GM23248 (cell line): Measurements from ENCODE around the gene TAL2. TPM values are rescaled to one million over a fixed set of nuclear protein-coding genes. Genes with fewer than 3 reads are reported as not detected.

Source experiments
- DNase-seq: peaks from one replicate; pipeline ENCODE4 v3.0.0-alpha.2; 2015
- H2AFZ ChIP-seq: fragments of 200-600 bp; sonication (generic); 2 replicates; pipeline ENCODE4 v1.6.1; 2016; ENCODE audit warnings: antibody characterized with exemption
- H3F3A ChIP-seq: fragments of 200-600 bp; sonication (generic); 2 replicates; pipeline ENCODE4 v1.6.1; 2016; ENCODE audit warnings: mild to moderate bottlenecking, antibody characterized with exemption, mixed run types; ENCODE audit not compliant: insufficient read depth
- H3K27ac ChIP-seq: fragments of 200-600 bp; sonication (generic); 2 replicates; pipeline ENCODE4 v1.5.1; 2016; ENCODE audit warnings: mild to moderate bottlenecking
- H3K27me3 ChIP-seq: fragments of 200-600 bp; sonication (generic); replicated peaks from 2 replicates; pipeline ENCODE4 v1.6.1; 2016; ENCODE audit warnings: mild to moderate bottlenecking; ENCODE audit not compliant: insufficient read depth
- H3K36me3 ChIP-seq: fragments of 200-600 bp; sonication (generic); 2 replicates; pipeline ENCODE4 v1.6.1; 2016; ENCODE audit warnings: low read depth, mild to moderate bottlenecking
- H3K4me1 ChIP-seq: fragments of 200-600 bp; sonication (generic); 2 replicates; pipeline ENCODE4 v1.6.1; 2016; ENCODE audit warnings: mild to moderate bottlenecking; ENCODE audit not compliant: insufficient read depth
- H3K4me2 ChIP-seq: fragments of 200-600 bp; sonication (generic); one replicate; pipeline ENCODE4 v1.6.1; 2016; ENCODE audit warnings: mild to moderate bottlenecking; ENCODE audit not compliant: unreplicated experiment
- H3K4me3 ChIP-seq: fragments of 200-600 bp; sonication (generic); 2 replicates; pipeline ENCODE4 v1.5.1; 2016; ENCODE audit warnings: mild to moderate bottlenecking
- H3K79me2 ChIP-seq: fragments of 200-600 bp; sonication (generic); 2 replicates; pipeline ENCODE4 v1.6.1; 2016; ENCODE audit warnings: mild to moderate bottlenecking; ENCODE audit not compliant: insufficient read depth
- H3K9ac ChIP-seq: fragments of 200-600 bp; sonication (generic); 2 replicates; pipeline ENCODE4 v1.6.1; 2016; ENCODE audit warnings: mild to moderate bottlenecking
- H3K9me2 ChIP-seq: fragments of 200-600 bp; sonication (generic); 2 replicates; pipeline ENCODE4 v1.6.1; 2016; ENCODE audit warnings: mixed run types, mild to moderate bottlenecking, moderate library complexity; ENCODE audit not compliant: insufficient read depth
- H3K9me3 ChIP-seq: fragments of 200-600 bp; sonication (generic); one replicate; pipeline ENCODE4 v1.6.1; 2017; ENCODE audit warnings: low read depth
- H4K20me1 ChIP-seq: fragments of 200-600 bp; sonication (generic); 2 replicates; pipeline ENCODE4 v1.6.0; 2016; ENCODE audit not compliant: insufficient read depth
- EZH2 ChIP-seq: fragments of 200-600 bp; sonication (generic); IDR thresholded peaks from 2 replicates; pipeline ENCODE4 v1.6.1; 2018; ENCODE audit warnings: antibody characterized with exemption, mild to moderate bottlenecking; ENCODE audit not compliant: insufficient read depth, poor library complexity, severe bottlenecking
- EZH2phosphoT487 ChIP-seq: fragments of 200-600 bp; sonication (generic); IDR thresholded peaks from 2 replicates; pipeline ENCODE4 v1.6.1; 2018; ENCODE audit warnings: antibody characterized with exemption, moderate library complexity, mild to moderate bottlenecking, low read depth; ENCODE audit not compliant: insufficient read depth
- WGBS, 2 experiments: methylation state at CpG; one replicate each; pipeline ENCODE4 v1.1.6; 2015 to 2017; ENCODE audit warnings: low lambda C conversion rate in 2 of 2, low coverage in 1 of 2; ENCODE audit errors: missing lambda C conversion rate in 2 of 2; 5-methylcytosine and 5-hydroxymethylcytosine counted together
- in situ Hi-C: fragments of 300-500 bp; cut with MboI; formaldehyde crosslinking; loops from 2 replicates; pipeline ENCODE4 v1.15.0; 2020
- polyA plus RNA-seq: library from polyadenylated mRNA; unstranded; fragments of >200 nt; fragmentation: Nextera tagmentation; extraction: Ambion mirVana; gene quantifications from 2 replicates; pipeline ENCODE4 v1.2.1, GENCODE V29; 2016
- total RNA-seq: library from RNA; depleted of rRNA; stranded (reverse); fragments of >200 nt; shearing (Covaris generic); gene quantifications from 2 replicates; pipeline ENCODE4 v1.2.3, GENCODE V29; 2014

The TAL2 gene
- total and polyA plus RNA-seq, 2 experiments from 2014 or later, result not detected

DNA sequence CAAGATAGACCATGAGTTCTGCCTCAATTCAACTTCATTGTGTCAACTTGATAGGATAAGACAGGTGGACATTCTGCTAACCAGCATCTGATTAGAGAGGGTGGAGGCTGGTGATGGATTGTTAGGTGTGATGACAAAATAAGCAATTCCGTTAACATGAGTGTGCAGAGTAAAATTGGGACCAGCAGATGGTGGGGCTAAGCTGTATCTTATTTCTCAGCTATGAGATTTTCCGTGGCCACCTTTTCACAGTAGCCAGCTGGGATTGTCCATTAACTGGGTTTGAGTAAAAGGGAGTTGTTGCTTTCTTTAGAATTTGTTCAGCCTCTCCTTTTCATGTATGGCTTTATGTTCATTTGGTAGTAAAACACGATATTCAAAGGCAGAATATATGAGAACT is 28.8 kb upstream of the TAL2 start:
- Histone ChIP-seq H3K36me3 (peaks cover 7% of the 10 kb centered on the region; the same call in 1 of the 2 replicates), H2AFZ (no peak overlapping the region), H3K9me3 (no peaks in the 10 kb centered on the region), H3F3A (no peaks in the 10 kb centered on the region), H3K27ac (no peak overlapping the region), H3K27me3 (no peaks in the 10 kb centered on the region), H3K9me2 (no peaks in the 10 kb centered on the region), H4K20me1 (no peaks in the 10 kb centered on the region), H3K4me2 (no peak overlapping the region), H3K9ac (no peak overlapping the region), H3K4me1 (no peaks in the 10 kb centered on the region), H3K4me3 (no peak overlapping the region), H3K79me2 (no peaks in the 10 kb centered on the region)
- TF ChIP-seq EZH2 (no peak), EZH2phosphoT487 (no peak)
- WGBS, 2 experiments, result 85 to 91% methylated on average over 3 of the region's 3 CpGs
- no peak for DNase-seq
- in situ Hi-C loops, result no loop called here

DNA sequence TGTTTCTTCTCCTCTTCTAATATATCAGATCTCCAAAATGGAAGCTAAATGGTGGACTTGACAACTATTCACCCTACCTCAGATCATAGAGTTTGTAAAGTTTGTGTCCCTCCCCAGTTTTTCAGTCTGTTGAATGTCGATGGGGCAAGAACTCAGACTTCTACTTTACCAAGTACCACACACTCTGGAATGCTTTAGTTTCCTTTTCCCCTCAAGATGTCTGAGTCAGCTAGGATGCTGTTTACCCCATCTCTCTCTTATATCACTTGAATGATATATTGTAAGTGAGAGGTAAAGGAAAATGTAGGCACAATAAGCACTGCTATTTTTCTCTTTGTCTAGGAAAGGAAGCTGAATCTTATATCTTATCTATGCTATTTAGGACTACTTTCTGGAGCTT is 25.9 kb upstream of the TAL2 start:
- H3K4me3 ChIP-seq, result no peak overlapping the region
- no peaks in the 10 kb centered on the region for H3K9me2 ChIP-seq
- no peaks in the 10 kb centered on the region for H3K27me3 ChIP-seq
- no peaks in the 10 kb centered on the region for H3K79me2 ChIP-seq
- H2AFZ ChIP-seq, result no peak overlapping the region
- no peak for TF ChIP-seq EZH2
- no peak for TF ChIP-seq EZH2phosphoT487
- 100% methylated on average over 1 of the region's 1 CpG for WGBS, 2 experiments
- H3K4me1 ChIP-seq, result no peaks in the 10 kb centered on the region
- peaks cover 5% of the 10 kb centered on the region; the same call in 1 of the 2 replicates for H3K36me3 ChIP-seq
- H4K20me1 ChIP-seq, result no peaks in the 10 kb centered on the region
- H3K27ac ChIP-seq, result no peak overlapping the region
- H3K9ac ChIP-seq, result no peak overlapping the region
- DNase-seq, result no peak
- H3K4me2 ChIP-seq, result no peak overlapping the region
- in situ Hi-C loops, result no loop called here
- no peaks in the 10 kb centered on the region for H3F3A ChIP-seq
- no peaks in the 10 kb centered on the region for H3K9me3 ChIP-seq

DNA sequence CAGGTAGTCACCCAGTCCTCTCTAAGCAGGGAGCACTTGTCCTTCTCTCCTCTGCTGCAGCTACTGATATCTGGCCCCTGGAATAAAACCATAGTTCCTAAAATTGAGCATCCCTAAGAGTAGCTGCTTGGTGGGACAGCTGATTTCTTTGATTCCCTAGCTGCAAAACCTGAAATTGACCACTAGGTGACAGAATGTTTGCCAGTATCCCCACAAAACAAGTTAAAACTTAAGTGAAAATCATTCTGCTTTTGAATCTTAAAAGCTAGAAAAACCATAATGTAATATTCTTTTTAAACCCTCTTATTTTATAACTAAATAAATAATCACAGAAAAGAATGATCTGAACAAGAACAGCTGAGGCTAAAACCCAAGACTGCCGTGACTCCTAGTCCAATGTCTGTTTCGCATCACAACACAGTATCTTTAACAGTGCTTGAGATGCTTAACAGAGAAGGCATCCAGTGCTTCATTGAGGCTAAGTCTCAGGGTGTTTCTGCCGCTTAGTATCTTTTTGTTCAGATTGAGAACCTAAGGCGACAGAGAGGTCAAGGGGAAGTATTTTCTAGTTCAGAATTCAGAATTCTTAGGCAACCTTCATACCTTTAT is 24.4 kb upstream of the TAL2 start:
- H3K36me3 ChIP-seq, result peaks cover 11% of the 10 kb centered on the region; the same call in 1 of the 2 replicates
- no peak overlapping the region for H2AFZ ChIP-seq
- TF ChIP-seq EZH2phosphoT487, result no peak
- no peak for TF ChIP-seq EZH2
- no peaks in the 10 kb centered on the region for H3K27me3 ChIP-seq
- H3K4me1 ChIP-seq, result no peaks in the 10 kb centered on the region
- DNase-seq, result peak; percentile 16
- WGBS, 2 experiments, result 98 to 99% methylated on average over 4 of the region's 4 CpGs
- H3K4me2 ChIP-seq, result no peak overlapping the region
- no peaks in the 10 kb centered on the region for H3K79me2 ChIP-seq
- no peaks in the 10 kb centered on the region for H3K9me2 ChIP-seq
- no peaks in the 10 kb centered on the region for H3K9me3 ChIP-seq
- H3K27ac ChIP-seq, result no peak overlapping the region
- no peak overlapping the region for H3K4me3 ChIP-seq
- H4K20me1 ChIP-seq, result no peaks in the 10 kb centered on the region
- no peaks in the 10 kb centered on the region for H3F3A ChIP-seq
- in situ Hi-C loops, result no loop called here
- H3K9ac ChIP-seq, result no peak overlapping the region

DNA sequence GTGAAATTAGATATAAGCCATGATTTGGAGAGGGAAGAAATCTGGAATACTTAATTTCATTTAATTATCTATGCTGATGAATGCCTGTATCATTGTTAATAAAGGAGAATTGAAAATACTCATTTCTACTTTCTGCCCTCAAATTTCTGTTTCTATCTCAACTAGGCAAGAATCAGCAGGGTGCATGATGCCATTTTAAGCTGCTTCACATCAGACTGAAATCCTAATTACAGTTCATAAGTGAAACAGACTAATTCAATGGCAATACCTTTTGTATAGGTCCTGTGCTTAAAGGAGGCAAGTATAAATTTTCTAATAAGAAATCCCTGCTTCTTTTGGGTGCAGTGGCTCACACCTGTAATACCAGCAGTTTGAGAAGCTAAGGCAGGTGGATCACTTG is 22.3 kb upstream of the TAL2 start:
- no peaks in the 10 kb centered on the region for H3K9me2 ChIP-seq
- DNase-seq, result no peak
- no peaks in the 10 kb centered on the region for H4K20me1 ChIP-seq
- no peaks in the 10 kb centered on the region for H3K9me3 ChIP-seq
- H2AFZ ChIP-seq, result no peak overlapping the region
- peaks cover 11% of the 10 kb centered on the region; the same call in 1 of the 2 replicates for H3K36me3 ChIP-seq
- no peak overlapping the region for H3K9ac ChIP-seq
- no peak overlapping the region for H3K27ac ChIP-seq
- H3K79me2 ChIP-seq, result no peaks in the 10 kb centered on the region
- no peak overlapping the region for H3K4me3 ChIP-seq
- no peaks in the 10 kb centered on the region for H3K4me1 ChIP-seq
- in situ Hi-C loops, result no loop called here
- TF ChIP-seq EZH2 (no peak), EZH2phosphoT487 (no peak)
- H3K4me2 ChIP-seq, result no peak overlapping the region
- H3K27me3 ChIP-seq, result no peaks in the 10 kb centered on the region
- H3F3A ChIP-seq, result no peaks in the 10 kb centered on the region

DNA sequence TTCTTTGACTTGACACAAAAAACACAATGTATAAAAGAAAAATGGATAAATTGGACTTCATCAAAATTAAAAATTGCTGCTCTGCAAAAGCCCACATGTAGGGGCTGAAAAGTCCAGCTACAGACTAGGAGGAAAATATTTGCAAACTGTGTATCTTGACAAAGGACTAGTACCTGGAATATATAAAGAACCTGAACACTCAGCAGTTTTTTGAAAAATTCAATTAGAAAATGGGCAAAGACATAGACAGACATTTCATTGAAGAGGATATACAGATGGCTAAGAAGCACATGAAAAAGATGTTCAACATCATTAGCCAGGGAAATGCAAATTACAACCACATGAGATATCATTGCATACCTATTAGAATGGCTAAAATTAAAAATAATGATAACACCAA is 18.5 kb upstream of the TAL2 start:
- Histone ChIP-seq H3K27me3 (no peaks in the 10 kb centered on the region), H3F3A (no peaks in the 10 kb centered on the region), H3K9me3 (no peaks in the 10 kb centered on the region), H3K79me2 (no peaks in the 10 kb centered on the region), H3K36me3 (0 out of 2 replicates have a peak, but pooled peaks cover 11% of the 10 kb centered on the region), H3K27ac (no peak overlapping the region), H3K4me1 (no peaks in the 10 kb centered on the region), H2AFZ (no peak overlapping the region), H3K9ac (no peak overlapping the region), H3K4me2 (no peak overlapping the region), H3K9me2 (no peaks in the 10 kb centered on the region), H4K20me1 (no peaks in the 10 kb centered on the region), H3K4me3 (no peak overlapping the region)
- DNase-seq, result no peak
- in situ Hi-C loops, result no loop called here
- no peak for TF ChIP-seq EZH2
- no peak for TF ChIP-seq EZH2phosphoT487
